ENCODE results near the gene SLC11A2. TPM values are rescaled to one million over a fixed set of nuclear protein-coding genes. Genes with fewer than 3 reads are reported as not detected.

SLC11A2 gene
- total and polyA plus RNA-seq, 2 of the 4 experiments (the other 2 are of a cell fraction), result 28.0 to 45.3 TPM

DNA sequence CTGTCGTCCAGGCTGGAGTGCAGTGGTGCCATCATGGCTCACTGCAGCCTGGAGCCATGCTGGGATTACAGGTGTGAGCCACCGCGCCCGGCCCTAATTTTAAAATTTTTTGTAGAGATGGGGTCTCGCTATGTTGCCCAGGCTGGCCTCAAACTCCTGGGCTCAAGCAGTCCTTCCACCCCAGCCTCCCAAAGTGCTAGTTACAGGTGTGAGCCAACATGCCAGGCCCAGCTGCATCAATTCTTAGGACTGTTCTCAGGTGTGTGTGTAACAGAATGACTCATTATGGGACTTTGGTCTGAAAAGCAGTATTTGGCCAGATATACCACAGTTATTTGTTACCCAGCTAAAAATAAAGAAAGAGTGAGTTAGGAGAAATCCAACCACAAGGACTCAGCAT is 39.3 kb upstream of the SLC11A2 start:
- H3K36me3 ChIP-seq (ENCODE audit: control insufficient read depth, insufficient read depth, low read length), result peaks cover 55% of the 10 kb centered on the region
- ChIA-PET POLR2A (ENCODE audit: unreplicated experiment) (no interaction called here), CTCF (no interaction called here)
- H3K79me1 ChIP-seq (ENCODE audit: low read depth in 1 of 2, low read length in 2 of 2), result peaks cover 8 to 28% of the 10 kb centered on the region in 2 experiments; a peak in 2 of 4 replicates
- no peak overlapping the region for H3K23ac ChIP-seq (ENCODE audit: low read depth, low read length)
- no peak overlapping the region for H3K56ac ChIP-seq (ENCODE audit: extremely low read depth, insufficient read depth, low read length)
- H3K9me1 ChIP-seq (ENCODE audit: insufficient read depth, low read length), result peaks cover 9% of the 10 kb centered on the region; the same call in 1 of the 2 replicates
- H4K8ac ChIP-seq (ENCODE audit: low read depth in 2 of 2, low read length in 2 of 2), result no peak overlapping the region
- H2BK15ac ChIP-seq (ENCODE audit: low read depth, low read length), result no peak overlapping the region
- no TSS peak for BruUV-seq (replicated peaks)
- H2BK20ac ChIP-seq (ENCODE audit: low read depth, low read length), result no peak overlapping the region
- H3K9ac ChIP-seq (ENCODE audit: low read depth, low read length), result no peak overlapping the region
- 0 out of 2 replicates have a peak, but pooled peaks cover 7% of the 10 kb centered on the region for H4K20me1 ChIP-seq (ENCODE audit: insufficient read depth, low read length)
- WGBS, 2 experiments (ENCODE audit: extremely low coverage in 2 of 2, insufficient read length in 1 of 2), result 100% methylated on average over 3 of the region's 5 CpGs; no CpG with 5 or more reads in 1 of the 2 experiments
- no peak overlapping the region for H3K18ac ChIP-seq (ENCODE audit: low read depth, low read length)
- H3K27ac ChIP-seq (ENCODE audit: insufficient read depth, low read length), result no peak overlapping the region
- no peak for ATAC-seq (ENCODE audit: low read depth)
- TF ChIP-seq NFE2L2 (IDR thresholded peaks at IDR 0.05; ENCODE audit: low read depth, low read length), result no peak
- TF ChIP-seq, protein P1, sequence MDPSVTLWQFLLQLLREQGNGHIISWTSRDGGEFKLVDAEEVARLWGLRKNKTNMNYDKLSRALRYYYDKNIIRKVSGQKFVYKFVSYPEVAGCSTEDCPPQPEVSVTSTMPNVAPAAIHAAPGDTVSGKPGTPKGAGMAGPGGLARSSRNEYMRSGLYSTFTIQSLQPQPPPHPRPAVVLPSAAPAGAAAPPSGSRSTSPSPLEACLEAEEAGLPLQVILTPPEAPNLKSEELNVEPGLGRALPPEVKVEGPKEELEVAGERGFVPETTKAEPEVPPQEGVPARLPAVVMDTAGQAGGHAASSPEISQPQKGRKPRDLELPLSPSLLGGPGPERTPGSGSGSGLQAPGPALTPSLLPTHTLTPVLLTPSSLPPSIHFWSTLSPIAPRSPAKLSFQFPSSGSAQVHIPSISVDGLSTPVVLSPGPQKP (IDR thresholded peaks at IDR 0.05; ENCODE audit: borderline replicate concordance, low read depth, low read length), result no peak
- TF ChIP-seq MAZ (IDR thresholded peaks at IDR 0.05; ENCODE audit: borderline replicate concordance, low read depth, low read length), result no peak
- TF ChIP-seq RFX5 (IDR thresholded peaks at IDR 0.05; ENCODE audit: low read depth, low read length), result no peak
- in situ Hi-C loops (cut with MboI; ENCODE audit: low sequenced_read_pairs), result no loop called here
- dilution Hi-C loops (cut with HindIII; ENCODE audit: low sequenced_read_pairs, unreplicated experiment), result no loop called here
- no peak overlapping the region for H4K5ac ChIP-seq (ENCODE audit: low read depth, low read length)
- H4K91ac ChIP-seq (ENCODE audit: insufficient read depth, low read depth, low read length), result no peak overlapping the region
- H2BK5ac ChIP-seq (ENCODE audit: low read depth, low read length, poor library complexity, severe bottlenecking), result no peak overlapping the region
- no peak overlapping the region for H3K14ac ChIP-seq (replicated peaks; ENCODE audit: low read depth, low read length)
- no peak overlapping the region for H2AFZ ChIP-seq (replicated peaks; ENCODE audit: low read length, poor library complexity)
- intact Hi-C loops (cut with micrococcal nuclease), result no loop called here
- H2BK120ac ChIP-seq (ENCODE audit: low read depth, low read length), result no peak overlapping the region
- H2AK5ac ChIP-seq (ENCODE audit: low read depth, low read length), result no peak overlapping the region
- no peaks in the 10 kb centered on the region for H3K27me3 ChIP-seq (ENCODE audit: control insufficient read depth, insufficient read depth, low read length)
- no peaks in the 10 kb centered on the region for H3K9me3 ChIP-seq (ENCODE audit: control insufficient read depth, insufficient read depth, low read length)
- H2AK9ac ChIP-seq (replicated peaks; ENCODE audit: low read depth, low read length, poor library complexity), result no peak overlapping the region
- H3K4me1 ChIP-seq (ENCODE audit: control insufficient read depth, insufficient read depth, low read length), result peaks cover 2% of the 10 kb centered on the region; the same call in 1 of the 2 replicates
- DNase-seq, result no peak
- H3K4me2 ChIP-seq (ENCODE audit: low read depth, low read length), result no peak overlapping the region
- H3K4ac ChIP-seq (ENCODE audit: low read depth, low read length), result no peak overlapping the region
- H3K4me3 ChIP-seq (ENCODE audit: insufficient read depth, low read depth, low read length), result no peak overlapping the region
